ENCODE data around the gene RAB36. TPM values are rescaled to one million over a fixed set of nuclear protein-coding genes. Genes with fewer than 3 reads are reported as not detected.

RAB36 gene
- total RNA-seq, 2 experiments from 2014 or later: 0.77 to 0.87 TPM

DNA sequence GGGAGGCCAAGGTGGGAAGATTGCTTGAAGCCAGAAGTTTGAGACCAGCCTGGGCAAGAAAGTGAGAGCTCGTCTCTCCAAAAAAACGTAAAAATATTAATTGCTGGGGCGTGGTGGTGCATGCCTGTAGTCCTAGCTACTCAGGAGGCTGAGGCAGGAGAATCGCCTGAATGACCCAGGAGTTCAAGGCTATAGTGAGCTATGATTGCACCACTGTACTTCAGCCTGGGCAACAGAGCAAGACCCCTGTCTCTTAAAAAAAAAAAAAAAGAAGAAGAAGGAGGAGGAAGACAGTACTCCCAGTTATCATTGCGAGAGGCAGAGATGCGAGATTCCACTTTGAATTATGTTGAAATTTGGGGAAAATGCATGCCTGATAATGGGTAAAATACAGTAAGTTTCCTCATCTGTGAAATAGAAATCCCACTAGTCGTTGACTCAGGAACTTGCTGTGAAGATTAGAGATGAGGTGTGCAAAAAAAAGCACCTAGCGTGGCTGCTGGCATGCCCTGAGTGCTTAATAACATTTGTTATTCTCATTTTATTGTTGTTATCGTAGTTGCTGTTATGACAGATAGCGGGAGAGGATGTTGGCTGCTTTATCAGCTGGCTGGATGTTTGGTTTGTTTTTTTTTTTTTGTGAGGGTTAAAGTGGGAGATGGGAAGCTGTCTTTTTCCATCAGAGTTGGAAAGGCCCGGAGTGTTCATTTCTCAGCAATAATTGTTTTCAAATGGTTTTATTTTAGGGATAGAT is 68.5 kb downstream of the RAB36 start:
- Mint-ChIP-seq H3K4me3 (no peak overlapping the region), H3K4me1 (ENCODE audit: low read depth) (peaks cover 79% of the 10 kb centered on the region), H3K27me3 (no peaks in the 10 kb centered on the region), H3K36me3 (ENCODE audit: low read depth) (no peaks in the 10 kb centered on the region), H3K9me3 (no peaks in the 10 kb centered on the region), H3K27ac (peak overlapping the region; percentile 58)
- ChIA-PET POLR2A (no interaction called here), CTCF (interaction anchor here (0.5 to 1.4 kb wide), 2 partner anchors 14 to 30 kb away, joined by 3 to 4 read pairs; no protein-coding TSS in a partner anchor)
- ATAC-seq (ENCODE audit: poor library complexity): no peak
- no peak overlapping the region for H3K4me3 ChIP-seq (ENCODE audit: low read length)
- H3K36me3 ChIP-seq (ENCODE audit: insufficient read depth, low read length): peaks cover 4% of the 10 kb centered on the region
- no peak overlapping the region for H3K27ac ChIP-seq (ENCODE audit: low read depth in 1 of 2, low read length in 2 of 2)
- H3K27me3 ChIP-seq (ENCODE audit: control insufficient read depth in 1 of 2, insufficient read depth in 2 of 2, low read length in 2 of 2): no peaks in the 10 kb centered on the region
- intact Hi-C loops (cut with DNase I, micrococcal nuclease): no loop called here
- DNase-seq: no peak
- peaks cover 55% of the 10 kb centered on the region for H3K4me1 ChIP-seq (ENCODE audit: insufficient read depth, low read length)
- no peaks in the 10 kb centered on the region for H3K9me3 ChIP-seq (ENCODE audit: control insufficient read depth in 1 of 2, insufficient read depth in 1 of 2, low read length in 2 of 2)
- no peak for TF ChIP-seq CTCF (IDR thresholded peaks at IDR 0.05)

Other genes starting within 250 kb of the RAB36 start
- gene GNAZ, start 75.0 kb upstream of the RAB36 start, total RNA-seq: under 1 TPM; 0.20 to 0.38 TPM
- gene RSPH14, start 3.5 kb upstream of the RAB36 start, total RNA-seq: 1 to 10 TPM; 1.2 to 1.5 TPM
- 10 to 100 TPM; 60.0 to 64.8 TPM for gene BCR, start 35.0 kb downstream of the RAB36 start, total RNA-seq

Data from CD4-positive, alpha-beta T cell (primary cell).